Hepatocyte (in vitro differentiated cells): ENCODE results near the gene LIMA1.

Experiments used
- EZH2 ChIP-seq: fragments of 200-600 bp; sonication (generic); IDR thresholded peaks from 2 replicates; pipeline ENCODE4 v1.6.1; 2016; ENCODE audit warnings: antibody characterized with exemption, mild to moderate bottlenecking, borderline replicate concordance
- EZH2phosphoT487 ChIP-seq: fragments of 200-600 bp; sonication (generic); IDR thresholded peaks from one replicate; pipeline ENCODE4 v1.6.1; 2018; ENCODE audit warnings: antibody characterized with exemption, mild to moderate bottlenecking, low read depth, moderate library complexity; ENCODE audit not compliant: unreplicated experiment, severe bottlenecking
- TF ChIP-seq, protein P1 (sequence below): fragments of 200-600 bp; sonication (generic); IDR thresholded peaks from 2 replicates; pipeline ENCODE4 v1.5.1; 2016; ENCODE audit warnings: antibody characterized with exemption, mild to moderate bottlenecking; ENCODE audit not compliant: poor library complexity

DNA sequence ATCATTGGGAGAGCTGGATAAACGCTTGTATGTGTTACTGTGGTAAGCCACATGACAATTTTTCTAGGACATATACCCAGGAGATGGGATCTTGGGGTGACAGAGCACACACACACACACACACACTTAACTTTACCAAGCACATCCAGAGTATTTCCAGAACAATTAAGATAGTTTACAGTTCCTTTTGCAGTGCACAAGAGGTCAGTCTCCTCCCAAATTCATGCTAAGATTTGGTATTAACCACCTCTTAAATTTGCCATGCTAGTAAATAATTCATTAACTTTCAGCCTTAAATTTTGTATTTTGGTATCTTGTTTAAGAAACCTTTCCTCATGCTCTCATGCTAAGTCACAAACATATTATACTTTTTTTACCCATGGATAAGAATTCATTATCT lies 33.9 kb upstream of the LIMA1 start:
- TF ChIP-seq, protein P1, sequence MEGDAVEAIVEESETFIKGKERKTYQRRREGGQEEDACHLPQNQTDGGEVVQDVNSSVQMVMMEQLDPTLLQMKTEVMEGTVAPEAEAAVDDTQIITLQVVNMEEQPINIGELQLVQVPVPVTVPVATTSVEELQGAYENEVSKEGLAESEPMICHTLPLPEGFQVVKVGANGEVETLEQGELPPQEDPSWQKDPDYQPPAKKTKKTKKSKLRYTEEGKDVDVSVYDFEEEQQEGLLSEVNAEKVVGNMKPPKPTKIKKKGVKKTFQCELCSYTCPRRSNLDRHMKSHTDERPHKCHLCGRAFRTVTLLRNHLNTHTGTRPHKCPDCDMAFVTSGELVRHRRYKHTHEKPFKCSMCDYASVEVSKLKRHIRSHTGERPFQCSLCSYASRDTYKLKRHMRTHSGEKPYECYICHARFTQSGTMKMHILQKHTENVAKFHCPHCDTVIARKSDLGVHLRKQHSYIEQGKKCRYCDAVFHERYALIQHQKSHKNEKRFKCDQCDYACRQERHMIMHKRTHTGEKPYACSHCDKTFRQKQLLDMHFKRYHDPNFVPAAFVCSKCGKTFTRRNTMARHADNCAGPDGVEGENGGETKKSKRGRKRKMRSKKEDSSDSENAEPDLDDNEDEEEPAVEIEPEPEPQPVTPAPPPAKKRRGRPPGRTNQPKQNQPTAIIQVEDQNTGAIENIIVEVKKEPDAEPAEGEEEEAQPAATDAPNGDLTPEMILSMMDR = no peak
- TF ChIP-seq EZH2phosphoT487 = no peak
- no peak for TF ChIP-seq EZH2
